Neural cell (in vitro differentiated cells): ENCODE data around the gene EMC7. TPM values are rescaled to one million over a fixed set of nuclear protein-coding genes. Genes with fewer than 3 reads are reported as not detected.
"Not testable (repeated sequence)": the region's sequence is repeated elsewhere in the genome, so short reads cannot be mapped to it uniquely, and the experiment has no call there.

Source experiments
- H2AFZ ChIP-seq: fragments of 200-600, 300-800 bp; sonication (generic), shearing (Covaris generic); 2 replicates; pipeline ENCODE4 v1.6.0; 2014; ENCODE audit warnings: low read depth, mild to moderate bottlenecking, antibody characterized with exemption, low read length, moderate library complexity
- H3F3A ChIP-seq: fragments of 200-600 bp; shearing (Covaris generic); 2 replicates; pipeline ENCODE4 v1.6.1; 2016; ENCODE audit warnings: mild to moderate bottlenecking, moderate library complexity, mixed read lengths, antibody characterized with exemption, low read length; ENCODE audit not compliant: insufficient read depth, poor library complexity, severe bottlenecking
- H3K27ac ChIP-seq: fragments of 200-600, 300-800 bp; sonication (generic), shearing (Covaris generic); 2 replicates; pipeline ENCODE4 v1.5.1; 2014; ENCODE audit warnings: mild to moderate bottlenecking, low read length, moderate library complexity
- H3K27me3 ChIP-seq: fragments of 300-800, 200-600 bp; sonication (generic), shearing (Covaris generic); 2 replicates; pipeline ENCODE4 v1.6.0; 2014; ENCODE audit warnings: mild to moderate bottlenecking, low read depth, low read length, moderate library complexity; ENCODE audit not compliant: insufficient read depth
- H3K36me3 ChIP-seq: fragments of 300-800, 200-600 bp; sonication (generic), shearing (Covaris generic); 2 replicates; pipeline ENCODE4 v1.5.1; 2014; ENCODE audit warnings: mild to moderate bottlenecking, antibody characterized with exemption, low read length, moderate library complexity; ENCODE audit not compliant: insufficient read depth
- H3K4me2 ChIP-seq: fragments of 300-800, 200-600 bp; sonication (generic), shearing (Covaris generic); 2 replicates; pipeline ENCODE4 v1.6.0; 2014; ENCODE audit warnings: mild to moderate bottlenecking, low read length
- H3K4me3 ChIP-seq: fragments of 300-800, 200-600 bp; sonication (generic), shearing (Covaris generic); 2 replicates; pipeline ENCODE4 v1.5.1; 2014; ENCODE audit warnings: mild to moderate bottlenecking, low read length, moderate library complexity
- H3K79me2 ChIP-seq: fragments of 200-600 bp; shearing (Covaris generic); replicated peaks from 2 replicates; pipeline ENCODE4 v1.6.0; 2014; ENCODE audit warnings: mild to moderate bottlenecking, low read length, moderate library complexity; ENCODE audit not compliant: insufficient read depth
- H3K9ac ChIP-seq: fragments of 300-800, 200-600 bp; sonication (generic), shearing (Covaris generic); 2 replicates; pipeline ENCODE4 v1.6.1; 2016; ENCODE audit warnings: mild to moderate bottlenecking, low read length, mixed read lengths
- H3K9me2 ChIP-seq: fragments of 200-600 bp; shearing (Covaris generic); 2 replicates; pipeline ENCODE4 v1.6.1; 2016; ENCODE audit warnings: mild to moderate bottlenecking, low read length, mixed read lengths; ENCODE audit not compliant: insufficient read depth
- H3K9me3 ChIP-seq: fragments of 200-600, 300-800 bp; sonication (generic), shearing (Covaris generic); 2 replicates; pipeline ENCODE4 v1.6.1; 2016; ENCODE audit warnings: mild to moderate bottlenecking, mixed run types, low read length, moderate library complexity, mixed read lengths
- H4K20me1 ChIP-seq: fragments of 200-600 bp; shearing (Covaris generic); 2 replicates; pipeline ENCODE4 v1.6.1; 2016; ENCODE audit warnings: mild to moderate bottlenecking, mixed run types; ENCODE audit not compliant: insufficient read depth
- EP300 ChIP-seq: fragments of 450-650 bp; conservative IDR thresholded peaks from 2 replicates; pipeline ENCODE4 v1.6.1; 2014; ENCODE audit warnings: antibody characterized with exemption, mild to moderate bottlenecking, moderate library complexity; ENCODE audit not compliant: poor library complexity, severe bottlenecking
- EZH2 ChIP-seq: fragments of 200-600, 300-800 bp; shearing (Covaris generic), sonication (generic); IDR thresholded peaks from 2 replicates; pipeline ENCODE4 v1.6.1; 2014; ENCODE audit warnings: antibody characterized with exemption, low read length, borderline replicate concordance, mild to moderate bottlenecking; ENCODE audit not compliant: insufficient read depth, poor library complexity, severe bottlenecking
- MXI1 ChIP-seq: fragments of 450-650 bp; conservative IDR thresholded peaks from 2 replicates; pipeline ENCODE4 v1.6.1; 2014; ENCODE audit warnings: antibody characterized with exemption, mild to moderate bottlenecking; ENCODE audit not compliant: poor library complexity, severe bottlenecking
- POLR2AphosphoS5 ChIP-seq: IDR thresholded peaks from 2 replicates; pipeline ENCODE4 v1.6.1; 2012
- RAD21 ChIP-seq: fragments of 450-650 bp; conservative IDR thresholded peaks from 2 replicates; pipeline ENCODE4 v1.6.1; 2014; ENCODE audit warnings: antibody characterized with exemption, mild to moderate bottlenecking, moderate library complexity
- SMC3 ChIP-seq: fragments of 450-650 bp; conservative IDR thresholded peaks from 2 replicates; pipeline ENCODE4 v1.6.1; 2014; ENCODE audit warnings: antibody characterized with exemption, mild to moderate bottlenecking, moderate library complexity; ENCODE audit not compliant: poor library complexity
- TAF1 ChIP-seq: IDR thresholded peaks from 2 replicates; pipeline ENCODE4 v1.6.1; 2012; ENCODE audit warnings: low read depth
- polyA plus RNA-seq: library from polyadenylated mRNA; depleted of rRNA; stranded (reverse); fragments of >200 nt; gene quantifications from 2 replicates; pipeline ENCODE4 v1.2.3, GENCODE V29; 2014
- TF ChIP-seq, protein P1 (sequence below): fragments of 450-650 bp; IDR thresholded peaks from 2 replicates; pipeline ENCODE4 v1.5.1; 2014; ENCODE audit warnings: antibody characterized with exemption, mild to moderate bottlenecking, moderate library complexity; ENCODE audit not compliant: poor library complexity, severe bottlenecking
- TF ChIP-seq, protein P2 (sequence below): IDR thresholded peaks from 2 replicates; pipeline ENCODE4 v1.6.1; 2012; ENCODE audit warnings: borderline replicate concordance

EMC7 gene
- polyA plus RNA-seq, 1 donor from 2014 or later, result 65.7 TPM

DNA sequence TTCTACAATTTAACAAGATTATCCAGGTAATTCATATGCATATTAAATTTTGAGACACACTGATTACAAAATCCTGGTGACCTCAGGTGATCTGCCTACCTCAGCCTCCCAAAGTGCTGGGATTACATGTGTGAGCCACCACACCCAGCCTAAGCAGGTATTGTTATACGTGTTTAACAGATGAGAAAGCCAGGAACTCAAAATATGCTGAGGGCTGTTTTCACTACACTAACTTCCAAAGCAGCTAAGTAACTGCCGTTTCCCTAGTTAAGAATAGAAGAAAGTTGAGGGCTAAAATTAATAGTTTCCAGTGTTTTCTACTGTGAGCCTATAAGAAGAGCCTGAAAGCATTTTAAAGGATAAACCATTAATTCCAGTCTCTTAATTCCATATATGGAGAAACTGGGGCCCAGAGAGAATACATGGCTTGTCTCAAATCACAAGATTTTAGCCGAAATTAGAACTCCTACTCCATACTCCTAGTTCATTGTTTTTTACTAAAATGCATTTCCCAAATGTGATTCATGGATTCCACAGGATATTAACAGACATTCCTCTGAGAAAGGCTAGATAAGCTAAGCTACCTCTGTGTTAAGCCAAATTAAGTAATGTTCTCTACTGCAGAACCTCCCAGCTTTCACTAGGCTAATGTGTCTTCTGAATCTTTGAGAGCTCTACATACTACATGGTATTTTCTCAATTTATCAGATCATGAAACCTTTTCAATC, 45.6 kb downstream of the EMC7 start:
- TF ChIP-seq POLR2AphosphoS5 (no peak), EZH2 (no peak)
- TF ChIP-seq, protein P1, sequence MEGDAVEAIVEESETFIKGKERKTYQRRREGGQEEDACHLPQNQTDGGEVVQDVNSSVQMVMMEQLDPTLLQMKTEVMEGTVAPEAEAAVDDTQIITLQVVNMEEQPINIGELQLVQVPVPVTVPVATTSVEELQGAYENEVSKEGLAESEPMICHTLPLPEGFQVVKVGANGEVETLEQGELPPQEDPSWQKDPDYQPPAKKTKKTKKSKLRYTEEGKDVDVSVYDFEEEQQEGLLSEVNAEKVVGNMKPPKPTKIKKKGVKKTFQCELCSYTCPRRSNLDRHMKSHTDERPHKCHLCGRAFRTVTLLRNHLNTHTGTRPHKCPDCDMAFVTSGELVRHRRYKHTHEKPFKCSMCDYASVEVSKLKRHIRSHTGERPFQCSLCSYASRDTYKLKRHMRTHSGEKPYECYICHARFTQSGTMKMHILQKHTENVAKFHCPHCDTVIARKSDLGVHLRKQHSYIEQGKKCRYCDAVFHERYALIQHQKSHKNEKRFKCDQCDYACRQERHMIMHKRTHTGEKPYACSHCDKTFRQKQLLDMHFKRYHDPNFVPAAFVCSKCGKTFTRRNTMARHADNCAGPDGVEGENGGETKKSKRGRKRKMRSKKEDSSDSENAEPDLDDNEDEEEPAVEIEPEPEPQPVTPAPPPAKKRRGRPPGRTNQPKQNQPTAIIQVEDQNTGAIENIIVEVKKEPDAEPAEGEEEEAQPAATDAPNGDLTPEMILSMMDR, result no peak
- TF ChIP-seq, protein P2, sequence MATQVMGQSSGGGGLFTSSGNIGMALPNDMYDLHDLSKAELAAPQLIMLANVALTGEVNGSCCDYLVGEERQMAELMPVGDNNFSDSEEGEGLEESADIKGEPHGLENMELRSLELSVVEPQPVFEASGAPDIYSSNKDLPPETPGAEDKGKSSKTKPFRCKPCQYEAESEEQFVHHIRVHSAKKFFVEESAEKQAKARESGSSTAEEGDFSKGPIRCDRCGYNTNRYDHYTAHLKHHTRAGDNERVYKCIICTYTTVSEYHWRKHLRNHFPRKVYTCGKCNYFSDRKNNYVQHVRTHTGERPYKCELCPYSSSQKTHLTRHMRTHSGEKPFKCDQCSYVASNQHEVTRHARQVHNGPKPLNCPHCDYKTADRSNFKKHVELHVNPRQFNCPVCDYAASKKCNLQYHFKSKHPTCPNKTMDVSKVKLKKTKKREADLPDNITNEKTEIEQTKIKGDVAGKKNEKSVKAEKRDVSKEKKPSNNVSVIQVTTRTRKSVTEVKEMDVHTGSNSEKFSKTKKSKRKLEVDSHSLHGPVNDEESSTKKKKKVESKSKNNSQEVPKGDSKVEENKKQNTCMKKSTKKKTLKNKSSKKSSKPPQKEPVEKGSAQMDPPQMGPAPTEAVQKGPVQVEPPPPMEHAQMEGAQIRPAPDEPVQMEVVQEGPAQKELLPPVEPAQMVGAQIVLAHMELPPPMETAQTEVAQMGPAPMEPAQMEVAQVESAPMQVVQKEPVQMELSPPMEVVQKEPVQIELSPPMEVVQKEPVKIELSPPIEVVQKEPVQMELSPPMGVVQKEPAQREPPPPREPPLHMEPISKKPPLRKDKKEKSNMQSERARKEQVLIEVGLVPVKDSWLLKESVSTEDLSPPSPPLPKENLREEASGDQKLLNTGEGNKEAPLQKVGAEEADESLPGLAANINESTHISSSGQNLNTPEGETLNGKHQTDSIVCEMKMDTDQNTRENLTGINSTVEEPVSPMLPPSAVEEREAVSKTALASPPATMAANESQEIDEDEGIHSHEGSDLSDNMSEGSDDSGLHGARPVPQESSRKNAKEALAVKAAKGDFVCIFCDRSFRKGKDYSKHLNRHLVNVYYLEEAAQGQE, result no peak
- H3K4me3 ChIP-seq, result no peak overlapping the region
- no peak overlapping the region for H3K27ac ChIP-seq
- no peaks in the 10 kb centered on the region for H3K36me3 ChIP-seq
- H3K79me2 ChIP-seq, result no peaks in the 10 kb centered on the region
- no peaks in the 10 kb centered on the region for H3K27me3 ChIP-seq
- no peaks in the 10 kb centered on the region for H3K9me3 ChIP-seq
- H3K4me2 ChIP-seq, result no peak overlapping the region
- no peaks in the 10 kb centered on the region for H4K20me1 ChIP-seq
- H2AFZ ChIP-seq, result no peak overlapping the region
- H3F3A ChIP-seq, result no peaks in the 10 kb centered on the region
- H3K9ac ChIP-seq, result no peak overlapping the region
- H3K9me2 ChIP-seq, result no peaks in the 10 kb centered on the region

DNA sequence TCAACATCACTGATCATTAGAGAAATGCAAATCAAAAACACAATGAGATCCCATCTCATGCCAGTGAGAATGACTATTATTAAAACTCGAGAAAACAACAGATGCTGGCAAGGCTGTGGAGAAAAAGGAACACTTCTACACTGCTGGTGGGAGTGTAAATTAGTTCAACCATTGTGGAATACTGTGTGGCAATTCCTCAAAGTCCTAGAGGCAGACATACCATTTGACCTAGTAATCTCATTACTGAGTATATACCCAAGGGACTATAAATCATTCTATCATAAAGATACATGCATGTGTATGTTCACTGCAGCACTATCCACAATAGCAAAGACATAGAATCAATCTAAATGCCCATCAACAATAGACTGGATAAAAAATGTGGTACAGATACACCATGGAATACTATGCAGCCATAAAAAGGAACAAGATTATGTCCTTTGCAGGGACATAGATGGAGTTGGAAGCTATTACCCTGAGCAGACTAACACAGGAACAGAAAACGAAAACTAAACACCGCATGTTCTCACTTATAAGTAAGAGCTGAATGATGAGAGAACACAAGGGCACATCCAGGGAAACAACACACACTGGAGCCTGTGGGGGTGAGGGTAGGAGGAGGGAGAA, 47.5 kb downstream of the EMC7 start:
- Histone ChIP-seq H3K36me3 (no peaks in the 10 kb centered on the region), H3K4me3 (no peak overlapping the region), H4K20me1 (no peaks in the 10 kb centered on the region), H2AFZ (no peak overlapping the region), H3K9me3 (no peaks in the 10 kb centered on the region), H3K27me3 (no peaks in the 10 kb centered on the region), H3K4me2 (no peak overlapping the region), H3K79me2 (no peaks in the 10 kb centered on the region), H3K9ac (no peak overlapping the region), H3K9me2 (no peaks in the 10 kb centered on the region), H3F3A (no peaks in the 10 kb centered on the region), H3K27ac (no peak overlapping the region)
- TF ChIP-seq, protein P2, result no peak
- TF ChIP-seq EP300, result no peak
- TF ChIP-seq TAF1, result no peak
- no peak for TF ChIP-seq SMC3
- no peak for TF ChIP-seq EZH2
- no peak for TF ChIP-seq POLR2AphosphoS5
- no peak for TF ChIP-seq MXI1
- no peak for TF ChIP-seq RAD21
- TF ChIP-seq, protein P1, result no peak

DNA sequence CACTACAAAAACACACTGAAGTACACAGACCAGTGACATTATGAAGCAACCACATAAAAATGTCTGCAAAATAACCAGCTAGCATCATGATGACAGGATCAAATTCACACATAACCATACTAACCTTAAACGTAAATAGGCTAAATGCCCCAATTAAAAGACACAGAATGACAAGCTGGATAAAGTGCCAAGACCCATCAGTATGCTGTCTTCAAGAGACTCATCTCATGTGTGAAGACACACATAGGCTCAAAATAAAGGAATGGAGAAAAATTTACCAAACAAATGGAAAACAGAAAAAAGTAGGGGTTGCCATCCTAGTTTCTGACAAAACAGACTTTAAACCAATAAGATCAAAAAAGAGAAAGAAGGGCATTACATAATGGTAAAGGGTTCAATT, 51.3 kb downstream of the EMC7 start:
- H3K9me3 ChIP-seq, H4K20me1 ChIP-seq, H3K79me2 ChIP-seq, H3K27ac ChIP-seq, H2AFZ ChIP-seq, H3K27me3 ChIP-seq, H3K9ac ChIP-seq, H3F3A ChIP-seq, H3K36me3 ChIP-seq, H3K9me2 ChIP-seq, H3K4me2 ChIP-seq, H3K4me3 ChIP-seq: not testable (repeated sequence)
